Measurements from ENCODE around the gene PDCD4. TPM values are rescaled to one million over a fixed set of nuclear protein-coding genes. Genes with fewer than 3 reads are reported as not detected.

PDCD4 gene
- total RNA-seq, 1 donor from 2014 or later, result 10.3 TPM

GRCh38 chr10:110833234-110833940, 38.3 kb upstream of the PDCD4 start:
- H3K27ac ChIP-seq, result peak overlapping the region in 1 of 2 donors; percentile 82
- intact Hi-C loops (cut with DNase I), result no loop called here

GRCh38 chr10:110833941-110834628, 37.6 kb upstream of the PDCD4 start:
- DNase-seq (ENCODE audit: low spot score in 2 of 2), result peak in 1 of 2 donors; percentile 61
- peaks cover 14 to 40% of the 10 kb centered on the region in 2 donors for H3K4me1 ChIP-seq
- intact Hi-C loops (cut with DNase I), result loop anchor here (2.0 kb wide), 1 partner anchor 31 kb away; no protein-coding TSS in a partner anchor

More at GRCh38 chr10:110833234-110833940, 38.3 kb upstream of the PDCD4 start:
- peak in 1 of 2 donors; percentile 57 for DNase-seq (ENCODE audit: low spot score in 2 of 2)
- Histone ChIP-seq H3K36me3 (peaks cover 5 to 9% of the 10 kb centered on the region in 2 donors), H3K4me3 (no peak overlapping the region), H3K9me3 (no peaks in the 10 kb centered on the region), H3K4me1 (peaks cover 14 to 45% of the 10 kb centered on the region in 2 donors), H3K27me3 (no peaks in the 10 kb centered on the region)
- TF ChIP-seq CTCF (IDR thresholded peaks at IDR 0.05), result no peak

DNA sequence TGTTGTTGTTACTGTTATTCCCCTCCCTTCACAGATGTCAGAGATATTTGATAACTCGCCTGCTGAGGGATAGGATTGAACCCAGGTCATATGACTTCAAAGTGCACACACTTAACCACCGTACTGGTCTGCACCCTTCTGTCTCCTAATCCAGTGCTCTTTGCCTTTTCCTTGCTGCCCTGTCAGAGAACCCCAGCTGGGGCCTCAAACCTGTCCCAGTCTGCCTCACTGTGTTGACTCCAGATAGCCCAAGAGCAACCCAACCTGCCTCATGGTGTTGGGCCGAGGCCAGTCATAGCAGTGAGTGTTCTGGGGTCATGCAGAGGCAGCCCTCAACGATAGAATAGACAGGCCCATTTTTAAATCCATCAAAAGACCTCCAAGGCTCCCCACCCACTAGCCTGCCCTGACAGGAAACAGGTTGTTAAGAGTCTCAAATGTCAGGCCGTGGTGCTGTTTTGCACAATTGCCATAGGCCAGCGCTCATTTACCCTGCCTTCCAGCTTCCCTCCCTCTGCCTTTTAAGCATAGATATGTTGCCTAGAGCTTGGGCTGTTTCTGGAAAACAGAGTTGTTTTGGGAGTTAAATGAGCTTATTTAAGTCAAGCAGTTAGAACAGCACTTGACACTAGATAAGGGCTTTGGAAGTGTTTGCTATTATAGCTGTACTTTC, 37.0 kb upstream of the PDCD4 start:
- Histone ChIP-seq H3K36me3 (peaks cover 5 to 9% of the 10 kb centered on the region in 2 donors), H3K27me3 (no peaks in the 10 kb centered on the region), H3K4me1 (peaks cover 14 to 40% of the 10 kb centered on the region in 2 donors), H3K4me3 (no peak overlapping the region), H3K27ac (peak overlapping the region; percentile 78 to 82), H3K9me3 (no peaks in the 10 kb centered on the region)
- intact Hi-C loops (cut with DNase I), result loop anchor here (2.0 to 5.0 kb wide), 2 partner anchors 30 to 32 kb away; no protein-coding TSS in a partner anchor
- peak; percentile 33 to 77 for DNase-seq (ENCODE audit: low spot score in 2 of 2)
- TF ChIP-seq CTCF (IDR thresholded peaks at IDR 0.05), result no peak

More at GRCh38 chr10:110833941-110834628, 37.6 kb upstream of the PDCD4 start:
- Histone ChIP-seq H3K27me3 (no peaks in the 10 kb centered on the region), H3K9me3 (no peaks in the 10 kb centered on the region), H3K4me3 (no peak overlapping the region), H3K36me3 (peaks cover 5 to 9% of the 10 kb centered on the region in 2 donors), H3K27ac (peak overlapping the region; percentile 78 to 82)
- no peak for TF ChIP-seq CTCF (IDR thresholded peaks at IDR 0.05)

DNA sequence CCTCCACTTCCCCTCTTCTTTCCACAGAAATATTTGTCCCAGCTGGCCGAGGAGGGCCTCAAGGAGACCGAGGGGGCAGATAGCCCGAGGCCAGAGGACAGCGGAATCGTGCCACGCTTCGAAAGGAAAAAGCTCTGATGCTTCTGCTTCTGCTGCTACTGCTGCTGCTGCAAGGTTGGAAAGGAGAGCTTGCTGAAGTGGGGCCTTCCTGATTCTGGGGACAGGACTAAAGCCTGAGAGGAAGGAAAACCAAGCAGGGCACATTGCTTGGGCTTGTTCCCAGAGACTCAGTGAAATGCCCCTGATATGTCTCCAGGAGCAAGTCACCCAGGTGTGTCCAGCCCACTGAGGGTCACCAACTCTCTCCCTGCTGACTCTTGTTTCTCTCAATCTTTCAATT, 35.9 kb upstream of the PDCD4 start:
- Histone ChIP-seq H3K36me3 (peaks cover 3 to 6% of the 10 kb centered on the region in 2 donors), H3K27ac (peak overlapping the region; percentile 78 to 82), H3K9me3 (no peaks in the 10 kb centered on the region), H3K4me3 (no peak overlapping the region), H3K4me1 (peaks cover 19 to 44% of the 10 kb centered on the region in 2 donors), H3K27me3 (no peaks in the 10 kb centered on the region)
- intact Hi-C loops (cut with DNase I), result loop anchor here (2.0 to 5.0 kb wide), 2 partner anchors 29 to 34 kb away; no protein-coding TSS in a partner anchor
- TF ChIP-seq CTCF (IDR thresholded peaks at IDR 0.05), result no peak
- no peak for DNase-seq (ENCODE audit: low spot score in 2 of 2)

- TF ChIP-seq CTCF (IDR thresholded peaks at IDR 0.05), result no peak
- Histone ChIP-seq H3K9me3 (no peaks in the 10 kb centered on the region), H3K27me3 (no peaks in the 10 kb centered on the region), H3K27ac (peak overlapping the region; percentile 61 to 82), H3K36me3 (no peaks in the 10 kb centered on the region), H3K4me3 (no peak overlapping the region), H3K4me1 (peaks cover 19 to 44% of the 10 kb centered on the region in 2 donors)
- DNase-seq (ENCODE audit: low spot score in 2 of 2), result no peak
- intact Hi-C loops (cut with DNase I), result loop anchor here (5.0 kb wide), 1 partner anchor 34 kb away; no protein-coding TSS in a partner anchor
Measured at GRCh38 chr10:110836706-110837105, 35.0 kb upstream of the PDCD4 start.

Data from ascending aorta (tissue), 2 donors.